ENCODE measurements around the gene PNPLA7.
"Not testable (repeated sequence)": the region's sequence is repeated elsewhere in the genome, so short reads cannot be mapped to it uniquely, and the experiment has no call there.

PNPLA7 gene

DNA sequence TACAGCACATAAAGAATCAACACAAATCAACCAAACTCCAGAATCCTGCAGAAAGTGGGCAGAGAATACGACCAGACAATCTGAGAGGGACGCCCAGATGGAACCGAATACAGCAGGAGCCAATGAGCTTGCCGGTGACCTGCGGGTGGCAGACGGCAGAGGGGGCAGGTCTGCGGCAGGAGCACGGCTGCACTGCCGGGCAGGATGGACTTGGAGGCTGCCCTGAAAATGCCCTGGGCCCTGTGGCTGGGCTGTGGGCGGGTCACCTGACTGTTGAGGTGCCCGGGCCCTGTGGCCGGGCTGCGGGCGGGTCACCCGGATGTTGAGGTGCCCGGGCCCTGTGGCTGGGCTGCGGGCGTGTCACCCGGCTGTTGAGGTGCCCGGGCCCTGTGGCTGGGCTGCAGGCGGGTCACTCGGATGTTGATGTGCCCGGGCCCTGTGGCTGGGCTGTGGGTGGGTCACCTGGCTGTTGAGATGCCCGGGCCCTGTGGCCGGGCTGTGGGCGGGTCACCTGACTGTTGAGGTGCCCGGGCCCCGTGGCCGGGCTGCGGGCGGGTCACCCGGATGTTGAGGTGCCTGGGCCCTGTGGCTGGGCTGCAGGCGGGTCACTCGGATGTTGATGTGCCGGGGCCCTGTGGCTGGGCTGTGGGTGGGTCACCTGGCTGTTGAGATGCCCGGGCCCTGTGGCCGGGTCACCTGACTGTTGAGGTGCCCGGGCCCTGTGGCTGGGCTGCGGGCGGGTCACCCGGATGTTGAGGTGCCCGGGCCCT is 36.2 kb downstream of the PNPLA7 start:
- not testable (repeated sequence) for DNase-seq (ENCODE audit: low spot score)

DNA sequence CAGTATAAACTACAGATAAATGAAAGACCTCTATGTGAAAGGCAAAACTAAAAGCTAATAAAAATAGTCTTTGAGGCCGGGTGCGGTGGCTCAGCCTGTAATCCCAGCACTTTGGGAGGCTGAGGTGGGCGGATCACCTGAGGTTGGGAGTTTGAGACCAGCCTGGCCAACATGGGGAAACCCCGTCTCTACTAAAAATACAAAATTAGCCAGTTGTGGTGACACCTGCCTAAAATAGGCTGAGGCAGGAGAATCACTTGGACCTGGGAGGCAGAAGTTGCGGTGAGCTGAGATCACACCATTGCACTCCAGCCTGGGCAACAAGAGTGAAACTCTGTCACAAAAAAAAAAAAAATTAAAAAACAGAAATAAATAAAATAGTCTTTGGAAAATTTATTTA is 37.1 kb downstream of the PNPLA7 start:
- not testable (repeated sequence) for DNase-seq (ENCODE audit: low spot score)

DNA sequence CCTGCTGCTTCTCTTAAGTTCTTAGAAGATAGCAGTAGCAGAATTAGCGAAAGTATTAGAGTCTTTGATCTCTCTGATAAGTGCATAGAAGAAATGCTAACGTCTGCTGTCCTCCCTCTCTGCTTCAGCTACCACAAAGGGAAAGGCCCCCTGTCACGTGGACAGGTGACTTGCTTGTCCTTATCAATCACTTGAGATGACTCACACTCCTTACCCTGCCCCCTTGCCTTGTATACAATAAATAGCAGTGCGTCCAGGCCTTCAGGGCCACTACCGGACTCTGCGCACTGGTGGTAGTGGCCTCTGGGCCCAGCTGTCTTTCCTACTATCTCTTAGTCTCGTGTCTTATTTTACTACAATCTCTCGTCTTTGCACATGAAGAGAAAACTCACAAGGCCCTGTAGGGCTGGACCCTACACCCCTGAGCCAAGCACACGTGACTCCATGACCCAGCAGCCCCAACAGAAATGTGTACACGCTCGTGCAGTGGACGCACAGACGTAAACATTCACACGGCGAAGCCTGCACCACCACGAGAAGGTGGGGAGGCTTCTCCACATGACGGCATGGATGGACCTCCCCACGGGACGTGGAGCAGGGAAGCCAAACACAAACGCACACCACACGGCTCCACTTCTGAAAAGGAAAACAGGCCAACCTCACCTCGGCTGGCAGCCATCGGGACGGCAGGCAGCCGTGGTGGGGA is 38.3 kb downstream of the PNPLA7 start:
- DNase-seq (ENCODE audit: low spot score), result no peak

DNA sequence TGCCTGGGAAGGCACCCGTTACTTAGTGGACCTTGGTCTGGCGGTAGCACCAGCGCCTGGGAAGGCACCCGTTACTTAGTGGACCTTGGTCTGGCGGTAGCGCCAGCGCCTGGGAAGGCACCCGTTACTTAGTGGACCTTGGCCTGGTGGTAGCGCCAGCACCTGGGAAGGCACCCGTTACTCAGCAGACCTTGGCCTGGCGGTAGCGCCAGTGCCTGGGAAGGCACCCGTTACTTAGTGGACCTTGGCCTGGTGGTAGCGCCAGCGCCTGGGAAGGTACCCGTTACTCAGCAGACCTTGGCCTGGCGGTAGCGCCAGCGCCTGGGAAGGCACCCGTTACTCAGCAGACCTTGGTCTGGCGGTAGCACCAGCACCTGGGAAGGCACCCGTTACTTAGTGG is 39.1 kb downstream of the PNPLA7 start:
- DNase-seq (ENCODE audit: low spot score), result not testable (repeated sequence)

DNA sequence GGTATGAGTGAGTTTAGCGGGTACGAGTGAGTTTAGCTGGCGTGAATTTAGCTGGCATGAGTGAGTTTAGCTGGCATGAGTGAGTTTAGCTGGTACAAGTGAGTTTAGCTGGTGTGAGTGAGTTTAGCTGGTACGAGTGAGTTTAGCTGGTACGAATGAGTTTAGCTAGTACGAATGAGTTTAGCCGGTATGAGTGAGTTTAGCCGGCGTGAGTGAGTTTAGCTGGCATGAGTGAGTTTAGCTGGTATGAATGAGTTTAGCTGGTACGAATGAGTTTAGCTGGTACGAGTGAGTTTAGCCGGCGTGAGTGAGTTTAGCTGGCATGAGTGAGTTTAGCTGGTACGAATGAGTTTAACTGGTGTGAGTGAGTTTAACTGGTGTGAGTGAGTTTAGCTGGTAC is 41.0 kb downstream of the PNPLA7 start:
- no peak for DNase-seq (ENCODE audit: low spot score)

DNA sequence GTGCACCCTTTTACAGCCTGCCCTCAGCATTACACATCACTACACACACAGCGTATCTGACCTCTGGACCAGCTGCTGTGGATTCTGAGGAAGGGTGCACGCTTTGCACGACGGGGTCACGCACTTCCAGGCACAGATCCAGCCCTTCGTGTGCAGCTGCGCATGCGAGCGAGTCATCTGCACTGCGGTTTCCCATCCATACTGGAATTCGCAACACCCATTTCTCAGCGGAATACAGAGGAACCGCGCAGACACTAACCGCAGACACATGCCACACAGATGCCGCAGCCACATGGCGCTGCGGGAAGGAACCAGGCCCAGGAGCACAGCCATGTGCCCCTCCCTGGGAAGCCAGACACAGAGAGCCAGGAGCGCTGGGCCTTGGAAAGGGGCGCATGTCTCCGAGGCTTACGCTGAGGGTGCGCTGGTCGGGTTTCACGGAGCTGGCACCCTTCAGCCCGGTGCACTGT is 43.5 kb downstream of the PNPLA7 start:
- no peak for DNase-seq (ENCODE audit: low spot score)

DNA sequence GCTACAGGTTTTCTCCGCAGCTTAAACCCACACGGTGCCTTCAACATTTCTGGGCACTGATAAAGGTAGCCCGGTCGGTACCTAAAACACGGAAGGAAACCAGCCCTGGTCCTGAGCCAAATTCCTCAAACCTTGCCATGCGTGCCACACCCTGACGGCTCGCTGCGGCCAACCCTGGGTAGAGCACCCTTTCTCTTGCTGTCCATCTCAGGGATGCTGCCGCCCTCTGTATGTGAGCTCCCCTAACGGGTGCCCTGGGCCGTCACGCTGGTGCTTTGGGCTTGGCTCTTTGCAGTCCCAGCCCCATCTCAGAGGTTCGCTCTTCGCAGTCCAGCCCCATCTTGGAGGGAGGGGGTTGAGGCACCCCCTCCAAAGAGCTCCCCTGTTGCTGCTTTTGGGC is 43.9 kb downstream of the PNPLA7 start:
- no peak for DNase-seq (ENCODE audit: low spot score)

DNA sequence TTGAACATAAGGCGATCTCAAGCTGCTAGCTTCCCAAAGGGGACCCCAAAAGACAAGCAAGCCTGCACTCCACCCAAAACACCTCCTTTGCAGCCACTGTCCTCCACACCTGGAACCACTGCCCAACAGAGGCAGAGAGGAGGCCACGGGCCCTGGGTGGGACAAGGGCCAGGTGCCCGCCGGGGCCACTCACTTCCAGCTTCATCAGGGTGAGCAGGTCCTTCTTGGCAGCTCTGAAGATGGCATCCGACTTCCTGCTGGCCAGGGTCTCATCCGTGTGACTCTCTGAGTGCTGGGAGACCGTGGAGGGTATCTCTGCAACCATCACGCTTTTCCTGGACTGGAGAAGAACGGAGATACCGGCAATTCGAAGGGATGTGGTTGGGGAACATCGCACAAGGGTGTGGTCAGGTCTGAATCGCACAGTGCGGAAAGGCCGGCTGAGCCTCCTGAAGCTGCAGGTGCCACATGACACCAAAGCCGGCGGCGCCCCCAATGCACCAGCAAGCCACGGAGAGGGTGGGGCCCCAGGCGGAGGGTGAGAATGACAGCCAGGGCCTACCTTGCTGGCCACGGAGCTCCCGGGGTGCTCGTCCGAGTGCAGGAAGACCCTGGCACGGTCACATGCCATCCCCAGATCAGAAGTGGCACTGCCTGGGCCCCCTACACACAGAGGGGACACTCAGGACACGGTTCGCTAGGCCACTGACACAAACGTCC is 44.6 kb downstream of the PNPLA7 start:
- no peak for DNase-seq (ENCODE audit: low spot score)

DNA sequence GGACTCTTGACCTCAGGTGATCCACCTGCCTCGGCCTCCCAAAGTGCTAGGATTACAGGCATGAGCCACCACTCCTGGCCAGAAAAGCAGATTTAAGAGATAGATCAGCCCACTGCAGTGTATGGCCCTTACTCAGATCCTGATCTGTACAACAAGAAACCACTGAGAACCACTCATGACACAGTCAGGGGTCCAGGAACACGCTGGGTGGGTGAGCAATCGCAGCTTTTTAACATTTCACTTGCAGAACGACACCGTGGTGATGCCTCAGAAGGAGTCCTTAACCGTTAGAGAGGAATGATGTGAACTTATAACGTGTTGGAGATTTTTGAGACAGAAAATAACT is 45.8 kb downstream of the PNPLA7 start:
- DNase-seq (ENCODE audit: low spot score), result no peak

DNA sequence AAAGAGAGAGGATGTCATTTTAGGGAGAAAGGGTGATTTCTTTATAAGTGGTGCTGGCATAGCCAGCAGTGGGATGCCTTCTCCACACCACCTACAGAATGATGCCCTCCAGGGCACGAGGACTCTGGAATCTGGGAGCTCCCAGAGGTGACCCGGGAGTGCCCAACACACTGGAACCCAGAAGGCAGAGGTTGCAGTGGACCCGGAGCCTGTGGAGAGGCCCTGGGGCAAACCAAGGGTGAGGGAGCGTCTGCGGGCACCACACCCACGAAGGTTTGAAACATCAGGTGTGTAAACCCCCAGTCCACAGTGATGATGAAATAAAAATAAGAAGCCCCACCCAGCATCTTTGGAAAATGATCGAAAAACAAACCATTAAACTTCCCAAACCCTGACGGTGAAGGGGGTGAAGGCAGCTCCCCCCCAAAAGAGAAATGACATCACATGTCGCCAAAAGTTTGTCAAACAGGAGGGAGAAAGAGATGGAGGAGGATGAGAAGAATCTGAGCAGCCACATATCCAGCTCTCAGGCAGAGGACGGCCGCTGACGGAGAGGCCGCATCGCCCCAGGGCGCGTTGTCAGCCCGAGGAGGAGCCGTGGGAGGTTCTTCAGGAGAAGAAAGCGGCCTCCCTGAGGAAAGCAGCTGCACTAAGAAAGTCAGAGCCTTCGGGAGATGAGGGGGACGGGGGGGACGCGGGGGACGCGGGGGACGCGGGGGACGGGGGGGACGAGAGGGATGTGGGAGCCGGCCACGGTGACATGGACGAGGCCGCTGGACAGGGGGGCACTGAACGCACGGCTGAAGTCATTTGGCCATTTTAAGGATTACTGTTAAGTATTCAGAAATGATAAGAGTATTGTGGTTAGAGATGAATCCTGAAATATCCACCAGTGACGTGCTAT is 47.9 kb downstream of the PNPLA7 start:
- no peak for DNase-seq (ENCODE audit: low spot score)

DNA sequence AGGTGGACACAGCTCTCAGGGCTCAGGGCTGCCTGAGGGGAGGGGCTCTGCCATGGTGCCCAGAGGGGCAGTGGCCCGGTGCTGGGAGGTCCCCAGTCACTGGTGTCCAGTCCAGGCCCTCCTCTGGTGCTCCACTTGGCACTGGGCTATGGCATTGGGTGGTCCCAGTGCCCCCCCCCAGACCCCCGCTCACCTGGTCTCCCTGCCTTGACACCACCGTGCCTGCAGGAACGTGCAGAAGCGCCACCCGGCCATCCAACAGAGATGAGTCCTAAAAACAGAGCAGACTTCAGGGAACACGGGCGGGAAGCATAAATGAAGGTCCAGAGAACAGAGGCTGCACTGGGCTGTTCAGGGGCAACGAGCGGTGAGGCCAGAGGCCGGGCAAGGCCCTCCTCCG is 48.7 kb downstream of the PNPLA7 start:
- no peak for DNase-seq (ENCODE audit: low spot score)

DNA sequence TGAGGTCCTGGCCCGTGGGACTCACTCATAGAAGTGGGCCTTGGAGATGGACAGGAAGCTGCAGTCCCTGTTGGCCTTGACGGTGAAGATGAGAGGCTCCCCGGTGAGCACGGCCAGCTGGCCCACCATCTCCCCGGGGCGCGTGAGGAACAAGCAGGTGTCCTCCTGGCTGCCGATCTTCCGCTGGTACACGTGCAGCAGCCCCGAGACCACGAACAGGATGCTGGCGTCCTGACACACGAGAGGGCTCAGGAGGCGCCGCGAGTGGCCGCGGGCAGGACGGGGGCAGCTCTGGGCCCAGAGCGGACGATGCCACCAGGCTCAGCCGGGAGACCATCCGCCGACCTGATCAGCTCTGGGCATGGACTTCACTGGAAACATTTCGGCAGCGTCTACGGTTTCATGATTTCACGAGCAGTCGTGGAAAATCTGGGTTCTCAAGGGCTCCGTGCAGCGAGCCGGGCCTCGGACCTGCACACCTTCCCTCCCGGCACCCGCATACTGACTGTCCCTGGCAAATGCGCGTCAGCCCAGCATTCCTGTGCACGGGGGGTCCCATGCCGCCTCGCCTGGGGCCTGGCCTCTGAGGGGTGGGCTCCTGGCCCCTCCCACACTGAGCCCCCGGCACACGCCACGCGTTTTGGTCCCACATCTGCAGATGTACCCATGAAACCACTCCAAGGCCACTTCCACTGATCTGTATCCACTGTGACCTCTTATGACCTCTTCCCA is 49.4 kb downstream of the PNPLA7 start:
- DNase-seq (ENCODE audit: low spot score), result no peak

DNA sequence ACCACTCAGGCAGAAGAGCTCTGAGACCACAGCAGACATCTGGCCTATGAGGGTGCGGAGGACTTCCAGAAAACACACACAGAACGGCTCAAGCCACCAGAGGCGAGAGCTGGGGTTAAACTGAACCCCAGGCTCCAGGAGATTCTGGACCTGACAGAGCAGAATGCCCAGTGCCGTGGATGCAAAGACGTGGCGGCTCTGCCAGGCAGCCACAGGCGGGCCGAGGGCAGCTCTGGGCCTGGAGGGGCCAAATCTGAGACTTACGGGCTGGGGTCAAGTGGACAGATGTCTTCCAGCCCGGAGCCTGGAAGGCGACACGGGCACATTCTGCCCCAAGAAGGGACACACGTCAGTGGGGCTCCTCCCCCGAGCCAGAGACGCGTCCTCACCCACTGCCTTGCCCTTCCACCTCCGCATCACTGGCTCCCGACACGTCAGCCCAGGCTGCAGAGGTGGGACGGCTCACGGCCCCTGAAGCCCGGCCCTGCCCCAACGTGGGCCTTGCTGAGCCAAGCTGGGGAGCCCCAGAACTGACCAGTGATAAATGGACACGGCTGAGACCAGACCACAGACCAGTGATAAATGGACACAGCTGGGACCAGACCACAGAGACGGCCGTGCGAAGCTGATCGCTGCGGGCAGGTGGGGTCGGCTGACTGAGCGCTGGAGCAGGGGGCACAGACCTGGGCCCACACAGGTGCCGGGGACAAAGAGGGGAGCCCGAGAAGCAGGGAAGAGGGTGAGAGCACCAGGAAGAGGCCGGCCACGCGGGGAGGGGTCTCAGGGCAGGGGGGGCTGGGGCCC is 50.1 kb downstream of the PNPLA7 start:
- no peak for DNase-seq (ENCODE audit: low spot score)

DNA sequence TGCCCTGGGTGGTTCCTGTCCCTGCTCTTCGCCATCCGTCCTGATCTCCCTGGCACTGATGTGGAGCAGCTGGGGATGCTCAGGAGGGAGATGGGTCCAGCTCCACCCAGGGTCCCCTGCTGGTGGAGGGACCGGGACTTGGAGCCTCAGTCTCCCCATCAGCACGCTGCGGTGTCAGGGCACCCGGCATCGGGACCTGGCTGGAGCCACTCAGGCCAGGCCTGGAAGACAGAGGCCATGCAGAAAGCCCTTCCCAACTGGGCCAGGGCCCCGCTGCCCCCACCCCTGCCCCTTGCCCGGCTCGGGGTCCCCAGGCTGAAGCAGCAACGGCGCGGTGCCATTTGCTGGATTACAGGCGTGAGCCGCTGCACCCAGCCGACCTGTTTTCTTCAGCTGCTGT is 50.8 kb downstream of the PNPLA7 start:
- no peak for DNase-seq (ENCODE audit: low spot score)

DNA sequence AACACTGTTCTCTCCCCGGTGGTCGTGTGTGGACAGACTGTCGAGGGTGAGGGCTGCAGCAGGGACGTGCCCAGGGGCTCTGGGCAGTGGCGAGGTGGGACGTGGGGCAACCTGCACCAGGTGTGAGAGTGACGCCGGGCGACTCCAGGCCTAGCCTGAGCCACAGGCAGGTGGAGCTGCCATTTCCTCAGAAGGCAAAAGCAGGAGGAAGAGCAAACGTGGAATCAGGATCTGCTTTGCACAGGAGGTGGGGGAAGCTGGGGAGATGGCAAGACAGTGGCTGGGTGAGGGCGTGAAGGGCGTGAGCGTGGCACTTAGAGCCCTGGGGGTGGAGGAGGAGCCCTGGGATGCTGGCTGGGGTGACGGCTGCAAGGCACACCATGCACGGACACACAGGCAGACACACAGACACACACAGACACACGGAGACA is 51.5 kb downstream of the PNPLA7 start:
- no peak for DNase-seq (ENCODE audit: low spot score)

DNA sequence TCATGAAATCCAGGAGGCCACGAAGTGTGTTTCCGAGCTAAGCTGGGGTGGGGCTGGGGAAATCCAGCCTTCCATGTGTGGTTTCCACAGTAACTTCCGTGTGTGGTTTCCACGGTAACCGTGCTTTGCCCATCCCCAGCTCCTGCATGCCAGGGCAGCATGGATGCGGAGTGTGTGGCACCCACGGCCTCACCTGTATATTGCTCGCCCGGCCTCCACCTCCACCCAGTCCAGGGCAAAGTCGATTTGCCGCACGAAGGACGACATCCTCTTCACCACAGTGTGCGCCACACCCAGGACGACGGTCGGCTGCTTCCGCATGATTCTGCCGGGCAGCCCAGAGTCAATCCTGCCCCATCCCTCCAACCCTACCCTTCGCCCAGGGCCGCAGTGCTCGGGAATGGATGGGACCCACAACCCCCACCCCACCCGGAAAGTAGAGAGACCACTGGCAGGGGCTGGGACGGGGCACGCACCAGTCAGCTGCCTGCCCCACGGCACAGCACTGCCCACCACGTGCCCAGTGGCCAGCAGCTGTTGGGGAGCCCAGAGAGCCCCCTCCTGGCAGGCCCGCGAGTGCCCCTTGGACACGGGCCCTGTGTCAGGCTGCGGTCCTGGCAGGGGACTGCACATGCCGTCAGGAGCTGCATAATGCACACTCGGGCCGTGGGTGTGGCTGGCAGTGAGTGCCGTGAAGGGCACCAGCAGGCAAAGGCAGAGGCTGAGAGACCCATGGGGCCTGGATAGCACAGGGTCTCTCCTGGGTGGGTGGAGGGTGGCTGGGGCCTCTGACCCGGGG is 52.1 kb downstream of the PNPLA7 start:
- DNase-seq (ENCODE audit: low spot score), result no peak

DNA sequence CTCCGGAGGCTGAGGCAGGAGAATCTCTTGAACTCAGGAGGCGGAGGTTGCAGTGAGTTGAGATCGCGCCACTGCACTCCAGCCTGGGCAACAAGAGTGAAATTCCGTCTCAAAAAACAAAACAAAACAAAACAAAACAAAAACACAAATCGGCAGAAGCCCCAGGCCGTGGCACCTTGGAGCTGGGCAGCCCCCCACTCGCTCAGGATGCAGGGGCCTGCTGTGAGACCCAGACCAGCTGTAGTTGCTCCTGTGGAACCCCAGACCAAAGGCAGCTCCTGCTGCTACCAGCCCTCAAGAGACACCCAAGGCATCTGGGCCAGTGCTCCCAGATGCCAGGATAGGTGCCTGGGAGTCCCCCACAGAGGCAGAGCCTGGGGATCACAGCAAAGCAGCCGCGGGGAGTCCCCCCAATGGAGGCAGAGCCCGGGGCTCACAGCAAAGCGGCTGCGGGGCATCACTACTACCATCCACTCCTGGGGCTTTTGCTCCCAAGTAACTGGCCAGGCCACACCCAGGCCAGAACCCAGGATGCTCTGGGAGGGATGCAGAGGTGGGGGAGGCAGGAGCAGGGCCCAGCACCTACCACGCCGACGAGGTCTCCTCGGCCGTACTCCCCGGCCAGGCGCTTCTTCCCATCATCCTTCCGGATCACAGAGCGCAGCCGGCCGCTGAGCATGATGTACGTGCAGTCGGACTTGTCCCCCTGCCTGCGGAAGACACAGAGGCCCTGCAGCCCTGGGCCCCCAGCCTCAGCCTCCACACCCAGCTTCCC is 53.4 kb downstream of the PNPLA7 start:
- no peak for DNase-seq (ENCODE audit: low spot score)

DNA sequence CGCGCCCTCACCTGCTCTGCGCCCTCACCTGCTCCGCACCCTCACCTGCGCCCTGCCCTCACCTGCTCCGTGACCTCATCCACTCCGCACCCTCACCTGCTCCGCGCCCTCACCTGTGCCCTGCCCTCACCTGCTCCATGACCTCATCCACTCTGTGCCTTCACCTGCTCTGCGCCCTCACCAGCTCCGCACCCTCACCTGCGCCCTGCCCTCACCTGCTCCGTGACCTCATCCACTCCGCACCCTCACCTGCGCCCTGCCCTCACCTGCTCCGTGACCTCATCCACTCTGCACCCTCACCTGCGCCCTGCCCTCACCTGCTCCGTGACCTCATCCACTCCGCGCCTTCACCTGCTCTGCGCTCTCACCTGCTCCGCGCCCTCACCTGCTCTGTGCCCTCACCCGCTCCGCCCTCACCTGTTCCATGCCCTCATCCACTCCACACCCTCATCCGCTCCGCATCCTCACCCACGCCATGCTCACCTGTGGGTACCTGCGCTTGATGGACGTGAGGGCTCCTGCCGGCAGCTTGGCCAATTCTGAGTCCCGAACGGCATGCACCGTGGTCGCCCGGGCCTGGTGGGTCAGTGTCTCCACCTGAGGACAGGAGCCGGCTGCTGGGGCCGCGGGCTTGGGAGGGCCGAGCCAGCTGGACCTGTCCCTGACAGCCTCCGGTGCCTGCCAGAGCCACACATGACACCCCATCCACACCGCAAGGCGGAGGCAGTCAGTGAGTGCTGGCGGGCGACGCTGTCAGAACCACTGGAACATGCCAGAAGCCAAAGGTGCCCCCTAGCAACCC is 55.5 kb downstream of the PNPLA7 start:
- no peak for DNase-seq (ENCODE audit: low spot score)
